Activated T-helper 2 cell treated with anti-CD3 and anti-CD28 coated beads, Interferon-gamma antibody, Interleukin-2, Interleukin-4, amounts not matched to agents 10 μg/mL and 5 μg/mL and 100 μg/mL, durations not matched to agents 14 hours and 24 hours and 36 hours (primary cell): Measurements from ENCODE around the gene TREML2. TPM values are rescaled to one million over a fixed set of nuclear protein-coding genes. Genes with fewer than 3 reads are reported as not detected.

Experiments used
- DNase-seq: peaks from one replicate; pipeline ENCODE4 v3.0.0; 2021; ENCODE audit warnings: low spot score
- H3K27ac Mint-ChIP-seq: one replicate; pipeline ENCODE4 v1.8.0; 2021; ENCODE audit warnings: mixed read lengths
- H3K27me3 Mint-ChIP-seq: one replicate; pipeline ENCODE4 v1.8.0; 2021; ENCODE audit warnings: low read depth, mixed read lengths
- H3K36me3 Mint-ChIP-seq: one replicate; pipeline ENCODE4 v1.8.0; 2021; ENCODE audit warnings: low read depth, mixed read lengths
- H3K4me1 Mint-ChIP-seq: one replicate; pipeline ENCODE4 v1.8.0; 2021; ENCODE audit warnings: low read depth, mixed read lengths
- H3K4me3 Mint-ChIP-seq: one replicate; pipeline ENCODE4 v1.8.0; 2021; ENCODE audit warnings: low read depth, mild to moderate bottlenecking, moderate library complexity, mixed read lengths
- H3K9me3 Mint-ChIP-seq: one replicate; pipeline ENCODE4 v1.8.0; 2021; ENCODE audit warnings: mixed read lengths
- intact Hi-C: fragments of 100-400 bp; cut with micrococcal nuclease; formaldehyde crosslinking; loops from one replicate; pipeline ENCODE4 v1.15.1; 2023
- total RNA-seq: library from RNA; stranded (reverse); gene quantifications from 2 replicates; pipeline ENCODE4 v1.2.3, GENCODE V29; 2022

Gene TREML2
- total RNA-seq, 1 donor from 2014 or later: 3.9 TPM

DNA sequence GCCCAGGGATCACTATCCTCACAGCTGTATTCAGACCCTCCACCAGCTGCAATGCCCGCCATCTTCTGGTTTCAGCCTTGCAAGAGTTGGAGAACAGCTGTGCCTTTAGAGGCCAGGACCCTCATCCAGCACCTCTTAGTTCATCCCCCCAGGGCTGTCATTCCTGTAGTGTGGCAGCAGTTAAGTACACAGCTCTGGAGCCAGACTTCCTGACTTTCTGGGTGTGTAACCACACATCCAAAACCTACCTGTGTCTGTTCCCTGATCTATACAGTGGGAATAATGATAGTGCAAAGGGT lies 37.6 kb downstream of the TREML2 start:
- Mint-ChIP-seq H3K4me1 (no peaks in the 10 kb centered on the region), H3K4me3 (no peak overlapping the region), H3K9me3 (no peaks in the 10 kb centered on the region), H3K27ac (no peak overlapping the region), H3K27me3 (peaks cover 25% of the 10 kb centered on the region), H3K36me3 (no peaks in the 10 kb centered on the region)
- intact Hi-C loops: no loop called here
- DNase-seq: no peak

DNA sequence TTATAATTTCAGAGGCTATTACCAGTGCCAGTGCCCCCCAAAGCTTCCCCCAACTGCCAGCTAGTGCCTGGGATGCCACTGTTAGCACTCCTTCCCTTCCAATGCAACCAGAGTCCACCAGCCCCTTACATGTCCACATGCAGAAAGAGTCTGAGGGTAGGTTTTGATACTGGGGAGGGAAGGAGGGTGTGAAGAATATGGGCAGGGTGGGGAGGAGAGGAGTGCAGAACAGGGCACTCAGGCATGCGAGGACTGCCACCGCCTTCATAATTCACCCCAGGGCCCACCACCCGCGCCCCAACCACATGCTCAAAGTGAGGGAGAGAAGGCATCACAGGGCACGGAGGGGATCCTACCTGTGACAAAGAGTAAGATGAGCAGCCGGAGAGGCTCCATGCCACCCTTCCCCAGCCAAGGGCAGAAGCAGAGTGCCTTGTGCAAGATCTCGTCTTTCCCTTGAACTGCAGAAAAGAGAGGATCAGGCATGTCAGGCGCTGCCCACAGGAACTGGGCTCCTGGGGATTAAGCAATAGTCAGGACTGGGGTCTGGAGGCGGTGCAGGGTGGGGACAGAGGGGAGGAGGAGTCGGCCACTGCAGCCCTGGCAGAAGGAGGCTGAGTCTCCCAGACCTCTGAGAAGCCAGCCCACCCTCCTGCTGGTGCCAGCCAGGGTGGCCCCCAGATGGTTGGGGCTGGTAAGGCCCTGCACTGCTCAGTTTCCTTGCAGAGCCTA lies 38.1 kb downstream of the TREML2 start, which contains the start of gene TREM2:
TSS of gene TREM2 (minus strand) at position 430 of the 732 bp plus-strand sequence. CDS start at position 396, 34 bp downstream.
- no peak within 1 kb of the TSS for H3K27ac Mint-ChIP-seq

GRCh38 chr6:41161851-41162552 lies 38.9 kb downstream of the TREML2 start:
- Mint-ChIP-seq H3K9me3 (no peaks in the 10 kb centered on the region), H3K27me3 (peaks cover 22% of the 10 kb centered on the region), H3K4me1 (no peaks in the 10 kb centered on the region), H3K4me3 (no peak overlapping the region), H3K36me3 (no peaks in the 10 kb centered on the region), H3K27ac (no peak overlapping the region)
- intact Hi-C loops: no loop called here
- DNase-seq: no peak

More for the DNA sequence above, 38.1 kb downstream of the TREML2 start, which contains the start of gene TREM2:
- no peak for DNase-seq
- H3K9me3 Mint-ChIP-seq: no peaks in the 10 kb centered on the region
- no peaks in the 10 kb centered on the region for H3K4me1 Mint-ChIP-seq
- intact Hi-C loops: no loop called here
- H3K36me3 Mint-ChIP-seq: no peaks in the 10 kb centered on the region
- H3K27me3 Mint-ChIP-seq: peaks cover 27% of the 10 kb centered on the region
- H3K4me3 Mint-ChIP-seq: no peak within 1 kb of the TSS

- intact Hi-C loops: no loop called here
- H3K27ac Mint-ChIP-seq: no peak overlapping the region
- H3K36me3 Mint-ChIP-seq: no peaks in the 10 kb centered on the region
Measured at GRCh38 chr6:41161380-41161779, 39.6 kb downstream of the TREML2 start.

DNA sequence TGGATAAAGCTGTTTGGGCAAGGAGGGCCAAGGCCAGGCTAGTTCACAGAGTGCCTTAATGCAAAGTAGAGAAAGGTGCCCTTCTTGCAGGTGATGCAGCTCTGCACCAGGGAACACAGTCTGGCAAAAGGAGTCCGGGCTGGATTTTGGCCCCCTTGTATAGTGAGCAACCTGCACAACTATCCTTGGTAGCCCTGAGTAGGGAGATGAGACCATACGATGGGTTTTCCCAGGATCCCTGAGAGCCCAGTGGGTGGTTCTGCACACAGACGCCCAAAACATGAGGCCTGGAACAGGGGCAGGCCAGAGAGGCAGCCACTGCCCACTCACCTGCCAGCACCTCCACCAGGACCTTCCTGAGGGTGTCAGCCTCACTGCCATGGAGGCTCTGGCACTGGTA lies 40.0 kb downstream of the TREML2 start:
- Mint-ChIP-seq H3K27me3 (peaks cover 18% of the 10 kb centered on the region), H3K4me1 (no peaks in the 10 kb centered on the region), H3K9me3 (no peaks in the 10 kb centered on the region), H3K36me3 (no peaks in the 10 kb centered on the region), H3K4me3 (no peak overlapping the region), H3K27ac (no peak overlapping the region)
- intact Hi-C loops: no loop called here
- no peak for DNase-seq

More at GRCh38 chr6:41161380-41161779, 39.6 kb downstream of the TREML2 start:
- no peaks in the 10 kb centered on the region for H3K4me1 Mint-ChIP-seq
- no peak for DNase-seq
- H3K27me3 Mint-ChIP-seq: peaks cover 22% of the 10 kb centered on the region
- H3K4me3 Mint-ChIP-seq: no peak overlapping the region
- H3K9me3 Mint-ChIP-seq: no peaks in the 10 kb centered on the region

GRCh38 chr6:41159415-41160082 lies 41.4 kb downstream of the TREML2 start:
- intact Hi-C loops: no loop called here
- H3K9me3 Mint-ChIP-seq: no peaks in the 10 kb centered on the region
- no peaks in the 10 kb centered on the region for H3K36me3 Mint-ChIP-seq
- H3K4me3 Mint-ChIP-seq: no peak overlapping the region
- peaks cover 22% of the 10 kb centered on the region for H3K27me3 Mint-ChIP-seq
- no peaks in the 10 kb centered on the region for H3K4me1 Mint-ChIP-seq
- H3K27ac Mint-ChIP-seq: no peak overlapping the region
- no peak for DNase-seq

DNA sequence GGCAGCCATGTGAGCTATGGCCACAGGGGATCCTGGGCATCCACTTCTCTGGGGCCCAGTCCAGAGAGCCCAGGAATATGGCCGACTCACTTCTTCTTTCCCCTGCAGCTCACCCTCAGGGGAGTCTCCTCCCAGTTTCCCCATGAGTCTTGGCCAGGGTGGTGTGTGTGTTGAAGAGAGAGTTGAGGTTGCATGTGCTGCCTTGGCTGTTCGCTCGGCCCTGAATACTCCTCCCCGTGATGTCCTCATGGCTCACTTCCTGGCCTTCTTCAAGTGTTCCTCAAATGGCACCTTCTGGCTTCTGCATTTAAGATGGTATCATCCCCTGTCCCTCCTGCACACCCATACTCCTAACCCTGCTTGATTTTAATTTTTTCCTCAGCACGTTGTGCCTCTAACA lies 43.6 kb downstream of the TREML2 start:
- Mint-ChIP-seq H3K4me1 (no peaks in the 10 kb centered on the region), H3K27me3 (peaks cover 15% of the 10 kb centered on the region)
- DNase-seq: no peak

GRCh38 chr6:41156771-41157170 lies 44.2 kb downstream of the TREML2 start:
- no peaks in the 10 kb centered on the region for H3K9me3 Mint-ChIP-seq

More for the DNA sequence above, 43.6 kb downstream of the TREML2 start:
- Mint-ChIP-seq H3K4me3 (no peak overlapping the region), H3K27ac (no peak overlapping the region), H3K36me3 (no peaks in the 10 kb centered on the region), H3K9me3 (no peaks in the 10 kb centered on the region)
- intact Hi-C loops: no loop called here

DNA sequence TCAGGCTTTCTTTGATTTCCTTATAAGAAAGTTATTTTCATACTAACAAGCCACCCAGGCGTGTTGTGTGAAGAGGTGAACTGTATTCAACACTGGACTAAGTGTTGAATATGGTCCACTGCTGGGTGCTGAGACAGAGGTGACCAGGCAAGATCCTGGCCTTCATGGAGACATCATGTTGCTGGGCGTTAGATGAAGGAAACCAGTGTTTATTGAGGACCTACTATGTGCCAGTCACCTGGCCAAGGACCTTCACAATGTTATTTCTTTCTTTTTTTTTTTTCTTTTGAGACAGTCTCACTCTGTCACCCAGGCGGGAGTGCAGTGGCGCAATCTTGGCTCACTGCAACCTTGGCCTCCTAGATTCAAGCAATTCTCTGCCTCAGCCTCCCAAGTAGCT lies 44.9 kb downstream of the TREML2 start:
- H3K9me3 Mint-ChIP-seq: no peaks in the 10 kb centered on the region
- no peaks in the 10 kb centered on the region for H3K36me3 Mint-ChIP-seq
- H3K4me1 Mint-ChIP-seq: peaks cover 2% of the 10 kb centered on the region
- no peak overlapping the region for H3K27ac Mint-ChIP-seq
- H3K27me3 Mint-ChIP-seq: peaks cover 15% of the 10 kb centered on the region
- intact Hi-C loops: no loop called here
- no peak overlapping the region for H3K4me3 Mint-ChIP-seq
- no peak for DNase-seq

More at GRCh38 chr6:41156771-41157170, 44.2 kb downstream of the TREML2 start:
- Mint-ChIP-seq H3K36me3 (no peaks in the 10 kb centered on the region), H3K4me3 (no peak overlapping the region), H3K27me3 (peaks cover 15% of the 10 kb centered on the region), H3K4me1 (no peaks in the 10 kb centered on the region), H3K27ac (no peak overlapping the region)
- intact Hi-C loops: no loop called here
- no peak for DNase-seq

DNA sequence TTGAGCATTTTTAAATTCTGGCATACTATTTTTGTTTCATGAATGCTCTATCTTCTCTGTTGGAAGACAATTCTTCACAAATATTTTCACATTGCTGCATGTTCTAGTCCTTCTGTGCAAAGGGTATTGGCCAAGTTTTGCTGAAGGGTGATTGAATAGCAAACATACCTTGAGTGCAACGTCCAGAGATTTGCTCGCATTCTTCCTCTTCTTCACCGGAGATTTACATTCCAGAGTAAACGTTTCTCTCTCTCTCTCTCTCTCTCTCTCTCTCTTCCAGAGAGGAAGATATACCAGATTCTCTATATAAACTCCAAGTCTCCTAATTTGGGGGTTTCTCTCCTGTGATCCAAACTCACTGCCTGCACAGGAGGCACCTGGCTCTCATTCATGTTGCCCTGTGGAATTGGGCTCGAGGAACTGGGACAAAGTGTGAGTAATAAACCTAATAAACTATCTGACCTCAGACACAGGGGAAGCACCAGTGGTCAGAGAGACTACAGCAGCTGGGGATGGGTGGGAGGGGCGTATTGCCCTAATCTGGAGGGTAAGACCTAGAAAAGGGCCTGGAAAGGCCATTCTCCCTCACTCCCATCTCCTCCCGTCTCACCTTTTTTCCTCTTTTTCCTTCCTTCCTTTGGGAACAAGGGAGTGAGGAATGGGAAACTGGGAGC lies 45.7 kb downstream of the TREML2 start:
- no peak for DNase-seq
- no peak overlapping the region for H3K27ac Mint-ChIP-seq
- H3K4me3 Mint-ChIP-seq: no peak overlapping the region
- no peaks in the 10 kb centered on the region for H3K9me3 Mint-ChIP-seq
- intact Hi-C loops: no loop called here
- peaks cover 7% of the 10 kb centered on the region for H3K4me1 Mint-ChIP-seq
- H3K27me3 Mint-ChIP-seq: peaks cover 15% of the 10 kb centered on the region
- no peaks in the 10 kb centered on the region for H3K36me3 Mint-ChIP-seq

DNA sequence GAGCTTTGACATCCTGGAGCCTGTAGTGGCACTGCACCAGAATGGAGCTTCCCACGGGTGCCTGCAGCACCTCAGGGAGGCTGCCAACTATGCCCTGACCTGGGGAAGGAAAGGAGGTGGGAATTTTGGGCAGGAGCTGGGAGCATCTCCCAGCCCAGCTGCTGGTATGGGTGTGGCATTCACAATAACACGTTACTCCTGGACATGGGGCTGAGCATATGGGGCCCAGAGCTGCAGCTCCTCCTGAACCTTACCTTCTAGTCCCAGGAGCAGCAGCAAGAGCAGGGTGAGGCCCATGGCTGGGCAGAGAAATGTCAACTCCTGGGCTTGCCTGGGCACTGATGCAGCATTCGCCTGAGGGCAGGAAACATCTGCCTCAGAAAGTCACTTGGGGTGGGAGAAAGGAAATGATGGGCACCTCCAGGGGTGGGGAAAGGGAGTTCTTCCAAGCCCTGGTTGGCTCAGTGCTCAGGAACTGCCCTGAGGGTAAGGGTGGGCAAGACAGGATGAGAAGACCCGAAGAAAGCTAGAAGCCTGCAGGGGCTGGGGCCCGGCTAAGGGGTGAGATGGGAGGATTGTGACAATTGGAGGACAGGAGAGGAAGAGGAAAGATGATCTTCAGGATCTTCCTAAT lies 46.8 kb downstream of the TREML2 start, which contains the start of gene TREML1:
TSS of gene TREML1 (minus strand) at position 356 of the 634 bp plus-strand sequence. CDS start at position 297, 59 bp downstream.
- H3K27ac Mint-ChIP-seq: no peak within 1 kb of the TSS
- DNase-seq: no peak
- peaks cover 15% of the 10 kb centered on the region for H3K27me3 Mint-ChIP-seq
- H3K4me1 Mint-ChIP-seq: peaks cover 10% of the 10 kb centered on the region
- intact Hi-C loops: no loop called here
- no peak within 1 kb of the TSS for H3K4me3 Mint-ChIP-seq
- H3K9me3 Mint-ChIP-seq: no peaks in the 10 kb centered on the region
- no peaks in the 10 kb centered on the region for H3K36me3 Mint-ChIP-seq

GRCh38 chr6:41153451-41153850 lies 47.5 kb downstream of the TREML2 start:
- Mint-ChIP-seq H3K27me3 (peaks cover 15% of the 10 kb centered on the region), H3K36me3 (peaks cover 5% of the 10 kb centered on the region), H3K4me1 (peaks cover 16% of the 10 kb centered on the region), H3K27ac (no peak overlapping the region), H3K4me3 (no peak overlapping the region), H3K9me3 (no peaks in the 10 kb centered on the region)
- intact Hi-C loops: no loop called here
- no peak for DNase-seq
